HG03103 (cell line): ENCODE data around the gene C8B.

Experiments used
- ATAC-seq: cut with Tn5 transposase; IDR thresholded peaks from one replicate; pipeline ENCODE4 v1.9.1; 2021; ENCODE audit warnings: low read depth; ENCODE audit not compliant: unreplicated experiment

C8B gene

GRCh38 chr1:56965916-56966697 is at the start of gene C8B:
TSS of gene C8B (minus strand) at chr1:56966015. CDS start at chr1:56965948, 67 bp downstream.
- no peak for ATAC-seq

GRCh38 chr1:57015071-57015470 is 49.3 kb upstream of the C8B start:
- ATAC-seq, result no peak

GRCh38 chr1:57013522-57013921 is 47.7 kb upstream of the C8B start:
- no peak for ATAC-seq

DNA sequence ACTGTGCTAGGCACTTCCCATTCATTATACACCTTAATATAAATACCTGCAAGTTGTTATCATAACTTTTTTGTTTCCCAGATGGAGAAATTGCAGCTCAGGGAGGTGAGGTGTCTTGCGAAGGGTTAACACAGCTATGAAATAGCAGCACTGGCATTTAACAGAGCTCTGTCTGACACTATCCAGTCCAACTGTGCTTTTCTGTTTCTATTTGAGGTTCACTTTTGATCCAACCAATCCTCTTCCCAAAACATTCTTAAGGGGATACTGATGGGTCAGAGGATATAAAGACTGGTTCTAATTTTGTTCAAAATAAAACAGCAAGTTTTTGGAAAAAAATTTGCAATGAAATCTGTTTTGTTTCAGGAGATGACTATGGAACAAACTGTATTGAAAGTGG is 46.5 kb upstream of the C8B start:
- ATAC-seq, result no peak

- no peak for ATAC-seq
Observed at GRCh38 chr1:57010511-57010910, 44.7 kb upstream of the C8B start.

DNA sequence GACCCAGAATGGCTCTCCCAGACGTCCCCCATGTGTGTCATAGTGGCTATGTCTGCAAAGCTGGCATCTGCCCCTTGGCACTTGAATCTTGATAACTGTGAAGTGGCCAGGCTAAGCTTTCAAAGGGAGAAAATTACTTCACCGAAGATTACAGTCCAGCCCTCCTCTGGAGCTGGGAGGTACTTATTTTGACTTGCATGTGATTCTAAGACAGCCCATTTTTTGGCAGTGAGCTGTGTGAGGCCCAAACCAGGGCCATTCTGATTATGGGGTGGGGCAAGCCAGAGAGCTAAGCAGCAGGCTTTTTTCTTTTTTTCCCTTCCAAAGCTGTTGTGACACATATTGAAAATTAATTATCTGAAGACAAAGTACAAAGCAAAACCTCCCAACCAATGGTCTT is 42.1 kb upstream of the C8B start:
- no peak for ATAC-seq

DNA sequence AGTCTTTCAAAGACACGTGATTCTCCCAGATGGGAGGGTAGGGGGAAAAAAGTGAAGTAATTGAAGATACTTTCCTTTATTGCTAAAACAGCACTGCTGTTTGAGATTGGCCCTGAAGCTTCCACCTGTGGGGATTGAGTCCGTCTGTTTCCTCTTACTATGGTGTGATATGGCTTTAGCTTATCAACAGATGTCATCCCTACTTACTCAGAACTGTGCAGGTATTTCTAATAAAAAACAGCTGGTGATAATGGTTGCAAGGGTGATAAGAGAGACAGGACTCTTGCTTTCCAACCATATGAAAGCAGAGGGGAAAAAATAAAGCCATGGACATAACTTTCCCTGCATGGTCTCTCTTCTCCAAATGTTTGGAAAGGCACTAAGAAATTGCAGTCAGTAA is 41.7 kb upstream of the C8B start:
- no peak for ATAC-seq

DNA sequence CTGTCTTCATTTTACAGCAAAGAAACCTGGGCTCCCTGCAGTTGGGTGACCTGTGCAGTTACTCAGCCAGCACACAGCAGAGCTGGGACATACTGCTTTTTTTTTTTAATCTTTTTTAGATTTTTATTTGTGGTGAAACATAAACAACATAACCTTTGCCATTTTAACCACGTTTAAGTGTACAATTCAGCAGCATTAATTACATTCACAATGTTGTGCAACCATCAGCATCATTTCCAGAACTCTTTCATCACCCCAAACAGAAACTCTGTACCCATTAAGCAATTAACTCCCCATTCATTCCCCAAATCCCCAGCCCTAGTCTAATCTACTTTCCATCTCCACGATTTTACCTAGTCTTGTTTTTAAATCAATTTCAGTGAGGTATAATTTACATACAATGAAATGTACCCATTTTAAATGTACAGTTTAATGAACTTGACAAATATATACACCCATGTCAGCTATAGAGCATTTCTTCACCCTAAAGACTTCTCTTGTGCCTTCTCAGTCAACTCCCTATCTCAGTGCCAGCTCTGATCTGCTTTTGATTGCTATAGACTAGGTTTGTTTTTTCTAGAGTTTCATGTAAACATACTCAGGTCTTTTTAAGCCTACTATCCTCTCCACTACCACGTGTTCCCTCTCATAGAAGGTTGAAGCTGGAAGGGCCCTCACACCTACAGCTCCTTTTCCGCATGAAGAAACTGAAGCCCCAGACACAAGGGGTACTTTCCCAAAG is 37.8 kb upstream of the C8B start:
- ATAC-seq, result no peak

DNA sequence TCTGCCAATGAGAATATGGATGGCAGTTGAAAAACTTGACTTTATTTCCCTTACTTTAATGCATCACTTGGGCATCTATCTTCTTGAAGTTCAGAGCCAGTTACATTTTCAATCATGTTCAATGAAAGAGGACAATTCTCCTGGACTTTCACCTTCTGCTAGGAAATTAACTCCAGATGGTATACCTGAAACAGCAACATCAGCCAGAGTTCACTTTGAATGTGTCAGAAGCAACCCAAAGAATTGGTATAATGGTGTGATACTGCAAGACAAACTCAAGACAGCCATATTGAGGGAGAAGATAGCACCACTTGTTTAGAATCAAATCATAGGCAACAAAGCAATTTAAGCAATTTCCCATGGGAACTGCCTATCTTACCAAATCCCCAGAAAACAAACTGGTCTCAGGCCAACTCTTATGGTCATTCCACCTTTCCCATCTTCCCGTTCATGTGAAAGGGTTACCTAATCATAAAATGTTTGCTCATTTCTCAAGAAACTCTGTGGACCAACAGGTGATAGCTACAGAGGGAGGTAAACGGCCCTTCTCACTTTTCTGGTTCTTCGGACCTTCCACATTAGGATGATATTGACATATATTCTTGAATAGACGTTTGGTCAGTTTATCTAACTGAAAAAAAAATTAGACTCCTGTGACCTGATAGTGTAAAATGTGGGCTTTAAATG is 29.7 kb upstream of the C8B start:
- no peak for ATAC-seq

DNA sequence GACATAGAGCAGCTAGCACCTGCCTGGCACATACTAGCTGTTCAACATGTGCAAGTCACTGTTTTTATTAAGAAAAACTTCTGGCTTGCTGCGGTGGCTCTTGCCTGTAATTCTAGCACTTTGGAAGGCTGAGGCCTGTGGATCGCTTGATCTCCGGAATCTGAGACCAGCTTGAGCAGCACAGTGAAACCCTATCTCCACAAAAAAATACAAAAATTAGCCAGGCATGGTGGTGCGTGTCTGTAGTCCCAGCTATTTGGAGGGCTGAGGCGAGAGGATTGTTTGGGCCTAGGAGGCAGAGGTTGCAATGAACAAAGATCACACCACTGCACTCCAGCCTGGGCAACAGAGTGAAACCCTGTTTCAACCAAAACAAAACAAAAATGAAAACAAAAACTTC is 27.7 kb upstream of the C8B start:
- ATAC-seq, result no peak

DNA sequence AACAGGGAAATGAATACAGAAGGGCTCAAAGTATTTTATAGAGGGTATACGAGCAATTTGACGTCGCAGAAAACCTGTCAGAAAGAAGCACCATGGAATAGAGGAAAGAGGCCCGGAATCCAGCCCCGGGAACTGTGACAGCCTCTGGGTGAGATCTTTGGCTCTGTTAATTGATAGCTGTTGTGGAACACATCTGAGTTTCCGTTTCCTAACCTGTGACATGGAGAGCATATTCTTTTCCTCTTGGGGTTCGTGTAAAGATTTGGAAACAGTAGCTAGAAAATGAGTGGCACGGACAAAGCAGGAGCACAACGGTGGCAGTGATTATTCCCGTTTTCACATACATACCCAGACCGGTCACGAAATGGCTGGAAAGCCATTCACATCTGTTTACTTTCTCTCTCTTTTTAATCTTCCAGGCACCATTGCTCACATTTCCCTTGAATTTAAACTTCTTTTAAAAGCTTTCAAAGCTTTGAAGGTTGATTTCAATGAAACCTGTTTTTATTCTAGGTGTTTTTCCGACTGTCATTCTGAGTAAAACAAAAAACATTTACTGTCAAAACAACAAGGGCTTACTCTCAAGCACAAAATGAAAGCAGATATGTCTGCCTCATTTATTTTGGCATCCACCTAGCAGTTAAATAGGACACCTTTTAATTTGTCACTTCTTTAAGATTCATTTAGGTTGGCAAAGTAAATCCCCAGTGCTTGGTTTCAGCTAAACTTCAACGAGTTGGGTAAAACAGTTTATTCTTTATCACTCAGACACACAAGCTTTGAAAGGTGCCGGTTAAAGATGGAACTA is 26.7 kb upstream of the C8B start:
- ATAC-seq, result no peak

- ATAC-seq, result no peak
Observed at GRCh38 chr1:56991576-56991975, 25.8 kb upstream of the C8B start.

DNA sequence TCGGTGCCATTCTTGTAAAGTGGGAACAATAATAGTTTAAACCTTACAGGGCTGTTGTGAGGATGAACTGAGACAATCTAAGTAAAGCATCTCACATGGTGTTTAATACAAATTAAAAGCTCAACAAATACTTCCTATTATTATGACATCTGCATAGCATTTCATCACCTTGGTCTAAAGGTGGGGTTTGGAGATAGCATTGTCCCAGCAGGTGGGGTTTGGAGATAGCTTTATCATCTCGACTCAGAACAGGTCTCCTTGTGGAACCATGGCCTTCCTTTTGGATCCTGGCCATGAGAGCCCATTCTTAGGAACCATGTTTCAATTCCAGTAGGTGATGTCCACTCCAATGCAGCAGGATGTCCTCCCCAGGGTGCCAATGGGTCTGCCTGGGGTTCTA is 20.6 kb upstream of the C8B start:
- ATAC-seq, result no peak

DNA sequence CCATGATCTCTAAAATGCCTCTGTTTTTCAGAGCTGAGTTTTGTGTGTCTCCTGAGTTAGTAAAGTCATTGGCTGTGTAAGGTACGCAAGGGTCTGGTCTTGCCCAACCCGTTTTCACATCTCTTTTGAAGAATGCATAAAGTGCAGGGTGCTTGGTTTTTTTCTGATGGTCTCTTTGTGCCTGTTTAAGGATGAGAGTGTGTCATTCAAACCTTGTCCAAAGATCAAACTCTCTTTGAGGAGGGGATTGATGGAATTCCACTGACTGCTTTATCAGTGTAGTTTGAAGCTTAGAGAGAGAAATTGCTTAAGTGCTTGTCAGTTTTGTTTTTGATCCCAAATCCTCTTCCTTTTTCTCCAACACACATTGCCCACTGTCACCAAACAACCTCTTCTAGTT is 20.0 kb upstream of the C8B start:
- ATAC-seq, result no peak

DNA sequence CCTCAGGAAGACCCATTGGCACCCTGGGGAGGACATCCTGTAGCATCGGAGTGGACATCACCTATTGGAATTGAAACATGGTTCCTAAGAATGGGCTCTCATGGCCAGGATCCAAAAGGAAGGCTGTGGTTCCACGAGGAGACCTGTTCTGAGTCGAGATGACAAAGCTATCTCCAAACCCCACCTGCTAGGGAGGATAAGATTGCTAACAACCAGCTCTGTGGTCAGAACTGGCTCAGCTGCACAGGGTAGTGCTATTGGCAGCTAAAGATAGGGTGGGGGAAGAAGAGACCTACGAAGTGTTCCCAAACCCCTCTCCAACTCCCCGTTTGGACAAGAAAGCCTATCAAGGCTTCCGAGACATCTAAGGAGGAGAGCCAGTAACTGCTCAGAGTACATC is 17.7 kb upstream of the C8B start:
- no peak for ATAC-seq

DNA sequence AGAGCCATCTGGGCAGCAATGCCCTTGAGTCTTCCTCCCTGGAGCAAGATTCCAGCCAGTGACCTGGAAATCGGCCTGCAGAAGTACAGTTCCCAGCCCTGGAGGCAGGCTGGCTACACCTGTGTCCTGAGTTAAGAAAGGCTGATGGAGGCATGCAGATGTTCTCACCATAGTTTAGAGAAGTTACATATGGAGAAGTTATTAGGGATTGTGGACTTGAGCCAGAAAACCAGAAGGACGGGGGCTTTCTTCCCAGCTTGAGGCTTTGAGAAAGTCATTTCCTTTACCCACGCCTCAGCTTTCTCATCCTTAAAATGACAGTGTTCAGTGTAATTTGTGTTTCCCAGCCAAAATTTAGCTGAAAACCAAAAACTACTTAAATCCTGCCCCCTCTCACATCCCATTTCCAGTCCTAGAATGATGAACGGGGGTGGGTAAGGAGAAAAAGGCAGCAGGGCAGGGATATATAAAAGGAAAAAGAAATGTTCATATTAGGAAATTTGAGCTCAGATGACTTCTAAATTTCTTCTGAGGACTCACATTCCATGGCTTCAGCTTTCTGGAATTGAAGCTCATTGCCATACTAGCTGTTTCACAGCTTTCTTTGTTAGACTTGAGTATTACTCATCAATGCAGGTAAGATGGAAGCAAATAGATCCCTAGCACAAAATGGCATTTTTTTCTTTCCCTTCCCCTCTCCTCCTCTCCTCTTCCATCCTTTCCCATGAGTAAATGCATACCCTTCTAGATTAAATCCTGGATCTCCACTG is 14.4 kb upstream of the C8B start:
- no peak for ATAC-seq

DNA sequence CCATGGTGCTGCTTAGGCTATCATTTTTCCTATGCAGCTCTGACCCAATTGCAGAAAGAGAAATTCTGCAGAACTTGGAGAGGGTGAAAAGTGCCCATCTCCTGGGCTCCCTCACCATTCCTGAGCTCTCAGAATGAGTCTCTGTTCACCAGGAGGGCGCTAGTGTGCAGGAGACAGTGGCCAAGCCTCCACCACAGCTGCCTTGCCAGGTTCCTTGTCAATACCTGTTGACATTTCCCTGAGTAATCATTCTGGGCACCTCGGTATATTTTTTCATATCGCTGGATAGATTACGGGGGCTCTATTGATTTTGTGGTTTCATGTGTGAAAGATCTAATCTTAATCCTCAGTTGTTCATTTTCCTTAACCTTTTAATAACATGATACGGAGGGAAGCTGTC is 13.0 kb upstream of the C8B start:
- no peak for ATAC-seq

GRCh38 chr1:56977910-56978309 is 12.1 kb upstream of the C8B start:
- ATAC-seq, result no peak

GRCh38 chr1:56975446-56975845 is 9.6 kb upstream of the C8B start:
- no peak for ATAC-seq
